GM23248 (cell line): ENCODE results near the gene SUPT20H. TPM values are rescaled to one million over a fixed set of nuclear protein-coding genes. Genes with fewer than 3 reads are reported as not detected.

Source experiments
- DNase-seq: peaks from one replicate; pipeline ENCODE4 v3.0.0-alpha.2; 2015
- H2AFZ ChIP-seq: fragments of 200-600 bp; sonication (generic); 2 replicates; pipeline ENCODE4 v1.6.1; 2016; ENCODE audit warnings: antibody characterized with exemption
- H3F3A ChIP-seq: fragments of 200-600 bp; sonication (generic); 2 replicates; pipeline ENCODE4 v1.6.1; 2016; ENCODE audit warnings: mild to moderate bottlenecking, antibody characterized with exemption, mixed run types; ENCODE audit not compliant: insufficient read depth
- H3K27ac ChIP-seq: fragments of 200-600 bp; sonication (generic); 2 replicates; pipeline ENCODE4 v1.5.1; 2016; ENCODE audit warnings: mild to moderate bottlenecking
- H3K27me3 ChIP-seq: fragments of 200-600 bp; sonication (generic); replicated peaks from 2 replicates; pipeline ENCODE4 v1.6.1; 2016; ENCODE audit warnings: mild to moderate bottlenecking; ENCODE audit not compliant: insufficient read depth
- H3K36me3 ChIP-seq: fragments of 200-600 bp; sonication (generic); 2 replicates; pipeline ENCODE4 v1.6.1; 2016; ENCODE audit warnings: low read depth, mild to moderate bottlenecking
- H3K4me1 ChIP-seq: fragments of 200-600 bp; sonication (generic); 2 replicates; pipeline ENCODE4 v1.6.1; 2016; ENCODE audit warnings: mild to moderate bottlenecking; ENCODE audit not compliant: insufficient read depth
- H3K4me2 ChIP-seq: fragments of 200-600 bp; sonication (generic); one replicate; pipeline ENCODE4 v1.6.1; 2016; ENCODE audit warnings: mild to moderate bottlenecking; ENCODE audit not compliant: unreplicated experiment
- H3K4me3 ChIP-seq: fragments of 200-600 bp; sonication (generic); 2 replicates; pipeline ENCODE4 v1.5.1; 2016; ENCODE audit warnings: mild to moderate bottlenecking
- H3K79me2 ChIP-seq: fragments of 200-600 bp; sonication (generic); 2 replicates; pipeline ENCODE4 v1.6.1; 2016; ENCODE audit warnings: mild to moderate bottlenecking; ENCODE audit not compliant: insufficient read depth
- H3K9ac ChIP-seq: fragments of 200-600 bp; sonication (generic); 2 replicates; pipeline ENCODE4 v1.6.1; 2016; ENCODE audit warnings: mild to moderate bottlenecking
- H3K9me2 ChIP-seq: fragments of 200-600 bp; sonication (generic); 2 replicates; pipeline ENCODE4 v1.6.1; 2016; ENCODE audit warnings: mixed run types, mild to moderate bottlenecking, moderate library complexity; ENCODE audit not compliant: insufficient read depth
- H3K9me3 ChIP-seq: fragments of 200-600 bp; sonication (generic); one replicate; pipeline ENCODE4 v1.6.1; 2017; ENCODE audit warnings: low read depth
- H4K20me1 ChIP-seq: fragments of 200-600 bp; sonication (generic); 2 replicates; pipeline ENCODE4 v1.6.0; 2016; ENCODE audit not compliant: insufficient read depth
- EZH2 ChIP-seq: fragments of 200-600 bp; sonication (generic); IDR thresholded peaks from 2 replicates; pipeline ENCODE4 v1.6.1; 2018; ENCODE audit warnings: antibody characterized with exemption, mild to moderate bottlenecking; ENCODE audit not compliant: insufficient read depth, poor library complexity, severe bottlenecking
- EZH2phosphoT487 ChIP-seq: fragments of 200-600 bp; sonication (generic); IDR thresholded peaks from 2 replicates; pipeline ENCODE4 v1.6.1; 2018; ENCODE audit warnings: antibody characterized with exemption, moderate library complexity, mild to moderate bottlenecking, low read depth; ENCODE audit not compliant: insufficient read depth
- WGBS, 2 experiments: methylation state at CpG; one replicate each; pipeline ENCODE4 v1.1.6; 2015 to 2017; ENCODE audit warnings: low lambda C conversion rate in 2 of 2, low coverage in 1 of 2; ENCODE audit errors: missing lambda C conversion rate in 2 of 2; 5-methylcytosine and 5-hydroxymethylcytosine counted together
- in situ Hi-C: fragments of 300-500 bp; cut with MboI; formaldehyde crosslinking; loops from 2 replicates; pipeline ENCODE4 v1.15.0; 2020
- polyA plus RNA-seq: library from polyadenylated mRNA; unstranded; fragments of >200 nt; fragmentation: Nextera tagmentation; extraction: Ambion mirVana; gene quantifications from 2 replicates; pipeline ENCODE4 v1.2.1, GENCODE V29; 2016
- total RNA-seq: library from RNA; depleted of rRNA; stranded (reverse); fragments of >200 nt; shearing (Covaris generic); gene quantifications from 2 replicates; pipeline ENCODE4 v1.2.3, GENCODE V29; 2014

SUPT20H gene
- total and polyA plus RNA-seq, 2 experiments from 2014 or later: 28.6 to 45.1 TPM

GRCh38 chr13:37014609-37015008 is 44.9 kb downstream of the SUPT20H start:
- Histone ChIP-seq H3K9ac (no peak overlapping the region), H3K4me2 (no peak overlapping the region), H3K27me3 (no peaks in the 10 kb centered on the region), H3K27ac (no peak overlapping the region), H4K20me1 (no peaks in the 10 kb centered on the region), H3K9me2 (no peaks in the 10 kb centered on the region), H3K4me1 (peaks cover 7% of the 10 kb centered on the region; the same call in 1 of the 2 replicates), H3K79me2 (peaks cover 41% of the 10 kb centered on the region), H3K9me3 (no peaks in the 10 kb centered on the region), H3K4me3 (no peak overlapping the region), H3F3A (peaks cover 37% of the 10 kb centered on the region; the same call in 1 of the 2 replicates), H3K36me3 (peaks cover 69% of the 10 kb centered on the region), H2AFZ (no peak overlapping the region)
- in situ Hi-C loops: no loop called here
- no peak for TF ChIP-seq EZH2phosphoT487
- no peak for TF ChIP-seq EZH2
- DNase-seq: peak; percentile 17
- 89 to 95% methylated on average over 1 of the region's 1 CpG for WGBS, 2 experiments

GRCh38 chr13:37011788-37012187 is 47.7 kb downstream of the SUPT20H start:
- TF ChIP-seq EZH2phosphoT487 (no peak), EZH2 (no peak)
- 99 to 100% methylated on average over 2 of the region's 2 CpGs for WGBS, 2 experiments
- peaks cover 7% of the 10 kb centered on the region; the same call in 1 of the 2 replicates for H3K4me1 ChIP-seq
- peaks cover 41% of the 10 kb centered on the region for H3K79me2 ChIP-seq
- H3K9me3 ChIP-seq: no peaks in the 10 kb centered on the region
- peaks cover 54% of the 10 kb centered on the region for H3F3A ChIP-seq
- H3K9ac ChIP-seq: no peak overlapping the region
- no peak for DNase-seq
- in situ Hi-C loops: no loop called here
- no peaks in the 10 kb centered on the region for H3K9me2 ChIP-seq
- no peak overlapping the region for H3K27ac ChIP-seq
- no peaks in the 10 kb centered on the region for H3K27me3 ChIP-seq
- no peak overlapping the region for H3K4me3 ChIP-seq
- H2AFZ ChIP-seq: no peak overlapping the region
- H4K20me1 ChIP-seq: no peaks in the 10 kb centered on the region
- peaks cover 91% of the 10 kb centered on the region for H3K36me3 ChIP-seq
- H3K4me2 ChIP-seq: no peak overlapping the region

GRCh38 chr13:37011002-37011401 is 48.5 kb downstream of the SUPT20H start:
- Histone ChIP-seq H3K9me2 (no peaks in the 10 kb centered on the region), H3K4me3 (no peak overlapping the region), H3F3A (peaks cover 54% of the 10 kb centered on the region), H4K20me1 (no peaks in the 10 kb centered on the region), H3K27me3 (no peaks in the 10 kb centered on the region), H3K36me3 (peaks cover 93% of the 10 kb centered on the region), H3K27ac (no peak overlapping the region), H3K79me2 (peaks cover 41% of the 10 kb centered on the region), H3K4me1 (peaks cover 7% of the 10 kb centered on the region; the same call in 1 of the 2 replicates), H3K9ac (no peak overlapping the region), H3K9me3 (no peaks in the 10 kb centered on the region), H3K4me2 (no peak overlapping the region), H2AFZ (no peak overlapping the region)
- no peak for DNase-seq
- 98 to 100% methylated on average over 1 of the region's 1 CpG for WGBS, 2 experiments
- in situ Hi-C loops: no loop called here
- no peak for TF ChIP-seq EZH2phosphoT487

- Histone ChIP-seq H3F3A (peaks cover 54% of the 10 kb centered on the region), H2AFZ (no peak overlapping the region), H3K36me3 (peaks cover 90% of the 10 kb centered on the region), H3K4me1 (peaks cover 7% of the 10 kb centered on the region; the same call in 1 of the 2 replicates), H3K9me2 (no peaks in the 10 kb centered on the region), H3K27me3 (no peaks in the 10 kb centered on the region), H3K79me2 (peaks cover 38% of the 10 kb centered on the region), H4K20me1 (no peaks in the 10 kb centered on the region), H3K4me3 (no peak overlapping the region), H3K9me3 (no peaks in the 10 kb centered on the region), H3K9ac (no peak overlapping the region), H3K27ac (no peak overlapping the region), H3K4me2 (no peak overlapping the region)
- 89 to 100% methylated on average over 1 of the region's 1 CpG for WGBS, 2 experiments
- no peak for DNase-seq
- in situ Hi-C loops: no loop called here
- no peak for TF ChIP-seq EZH2
- no peak for TF ChIP-seq EZH2phosphoT487
These were observed 49.1 kb downstream of the SUPT20H start for GRCh38 chr13:37010424-37010823.

GRCh38 chr13:37009692-37010091 is 49.8 kb downstream of the SUPT20H start:
- H3K27me3 ChIP-seq: no peaks in the 10 kb centered on the region
- TF ChIP-seq EZH2 (no peak), EZH2phosphoT487 (no peak)
- no peaks in the 10 kb centered on the region for H4K20me1 ChIP-seq
- no peak overlapping the region for H3K9ac ChIP-seq
- H3K9me3 ChIP-seq: no peaks in the 10 kb centered on the region
- in situ Hi-C loops: no loop called here
- no peak overlapping the region for H3K4me3 ChIP-seq
- H3K27ac ChIP-seq: no peak overlapping the region
- 80 to 81% methylated on average over 5 of the region's 5 CpGs for WGBS, 2 experiments
- peaks cover 33% of the 10 kb centered on the region for H3K79me2 ChIP-seq
- H2AFZ ChIP-seq: no peak overlapping the region
- peaks cover 90% of the 10 kb centered on the region for H3K36me3 ChIP-seq
- peaks cover 53% of the 10 kb centered on the region for H3F3A ChIP-seq
- DNase-seq: no peak
- H3K4me1 ChIP-seq: peaks cover 4% of the 10 kb centered on the region; the same call in 1 of the 2 replicates
- H3K9me2 ChIP-seq: no peaks in the 10 kb centered on the region
- H3K4me2 ChIP-seq: no peak overlapping the region
